GM23248 (cell line): ENCODE measurements around the gene TACR1.

Experiments used
- EZH2 ChIP-seq: fragments of 200-600 bp; sonication (generic); IDR thresholded peaks from 2 replicates; pipeline ENCODE4 v1.6.1; 2018; ENCODE audit warnings: antibody characterized with exemption, mild to moderate bottlenecking; ENCODE audit not compliant: insufficient read depth, poor library complexity, severe bottlenecking
- EZH2phosphoT487 ChIP-seq: fragments of 200-600 bp; sonication (generic); IDR thresholded peaks from 2 replicates; pipeline ENCODE4 v1.6.1; 2018; ENCODE audit warnings: antibody characterized with exemption, moderate library complexity, mild to moderate bottlenecking, low read depth; ENCODE audit not compliant: insufficient read depth

GRCh38 chr2:75071766-75072165, 127.6 kb downstream of the TACR1 start:
- TF ChIP-seq EZH2 (no peak), EZH2phosphoT487 (no peak)
